Effector memory CD4-positive, alpha-beta T cell (primary cell): ENCODE measurements around the gene BTBD6.
A peak's percentile ranks its signal among the peaks of the same experiment; 100 is the strongest.
"Not testable (repeated sequence)": the region's sequence is repeated elsewhere in the genome, so short reads cannot be mapped to it uniquely, and the experiment has no call there.

ENCODE experiments used
- DNase-seq, 3 donors: peaks; one replicate each; pipeline ENCODE4 v3.0.0-alpha.2; 2020
- H3K27ac ChIP-seq: 2 replicates; pipeline ENCODE4 v1.7.0; 2013; ENCODE audit warnings: mild to moderate bottlenecking, low read length, moderate library complexity; ENCODE audit not compliant: insufficient read depth, poor library complexity, severe bottlenecking
- H3K27me3 ChIP-seq: replicated peaks from 2 replicates; pipeline ENCODE4 v1.7.0; 2013; ENCODE audit warnings: mild to moderate bottlenecking, low read length; ENCODE audit not compliant: insufficient read depth, control insufficient read depth, poor library complexity, severe bottlenecking
- H3K36me3 ChIP-seq: 2 replicates; pipeline ENCODE4 v1.7.0; 2013; ENCODE audit warnings: mild to moderate bottlenecking, low read length, moderate library complexity; ENCODE audit not compliant: control insufficient read depth, insufficient read depth
- H3K4me1 ChIP-seq: 2 replicates; pipeline ENCODE4 v1.7.0; 2013; ENCODE audit warnings: low read length, mild to moderate bottlenecking; ENCODE audit not compliant: control insufficient read depth, insufficient read depth, poor library complexity, severe bottlenecking
- H3K4me3 ChIP-seq: 2 replicates; pipeline ENCODE4 v1.7.0; 2013; ENCODE audit warnings: low read length, low read depth, mild to moderate bottlenecking; ENCODE audit not compliant: insufficient read depth, poor library complexity, severe bottlenecking
- H3K9me3 ChIP-seq: 2 replicates; pipeline ENCODE4 v1.7.0; 2013; ENCODE audit warnings: mild to moderate bottlenecking, low read length, moderate library complexity; ENCODE audit not compliant: control insufficient read depth

Gene BTBD6

GRCh38 chr14:105288936-105289335 is 40.6 kb downstream of the BTBD6 start:
- not testable (repeated sequence) for H3K27ac ChIP-seq, H3K4me3 ChIP-seq, H3K27me3 ChIP-seq, H3K36me3 ChIP-seq, H3K9me3 ChIP-seq, DNase-seq
- peaks cover 18% of the 10 kb centered on the region for H3K4me1 ChIP-seq

DNA sequence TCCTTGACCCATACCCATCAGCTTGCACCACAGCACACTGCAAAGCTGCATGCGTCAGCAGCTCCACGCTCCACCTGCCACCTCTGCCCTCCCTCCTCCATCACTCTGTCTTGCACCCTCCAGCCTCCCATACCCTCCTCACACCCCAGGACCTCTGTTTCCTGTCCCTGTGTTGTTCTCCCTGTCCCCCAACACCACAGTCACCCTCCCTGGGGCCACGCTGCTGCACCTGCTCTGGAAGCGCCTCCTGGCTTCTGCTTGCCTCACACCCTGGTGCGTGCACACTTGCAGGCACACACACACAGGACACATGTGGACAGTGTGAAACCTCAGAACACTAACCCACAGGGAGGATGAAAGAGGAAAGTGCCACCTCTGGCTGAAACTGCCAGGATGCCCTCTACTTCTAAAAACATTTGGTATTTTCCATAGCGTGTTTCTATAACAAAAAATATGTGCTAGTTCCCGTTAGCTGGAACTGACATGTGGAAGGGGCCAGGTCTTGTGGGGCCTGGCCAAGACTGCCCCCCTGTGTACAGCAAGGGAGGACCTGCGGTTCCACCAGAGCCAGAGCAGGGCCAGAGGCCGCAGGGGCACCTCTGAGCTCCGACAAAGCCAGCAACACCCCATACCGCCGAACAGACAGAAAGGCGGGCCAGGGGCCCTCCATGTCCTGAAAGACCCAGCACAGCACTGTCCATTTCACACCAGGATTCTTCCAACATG is 42.5 kb downstream of the BTBD6 start:
- H3K27ac ChIP-seq = no peak overlapping the region
- H3K4me1 ChIP-seq = peaks cover 21% of the 10 kb centered on the region
- H3K9me3 ChIP-seq = no peaks in the 10 kb centered on the region
- H3K36me3 ChIP-seq = no peaks in the 10 kb centered on the region
- H3K27me3 ChIP-seq = no peaks in the 10 kb centered on the region
- no peak overlapping the region for H3K4me3 ChIP-seq
- DNase-seq = no peak

DNA sequence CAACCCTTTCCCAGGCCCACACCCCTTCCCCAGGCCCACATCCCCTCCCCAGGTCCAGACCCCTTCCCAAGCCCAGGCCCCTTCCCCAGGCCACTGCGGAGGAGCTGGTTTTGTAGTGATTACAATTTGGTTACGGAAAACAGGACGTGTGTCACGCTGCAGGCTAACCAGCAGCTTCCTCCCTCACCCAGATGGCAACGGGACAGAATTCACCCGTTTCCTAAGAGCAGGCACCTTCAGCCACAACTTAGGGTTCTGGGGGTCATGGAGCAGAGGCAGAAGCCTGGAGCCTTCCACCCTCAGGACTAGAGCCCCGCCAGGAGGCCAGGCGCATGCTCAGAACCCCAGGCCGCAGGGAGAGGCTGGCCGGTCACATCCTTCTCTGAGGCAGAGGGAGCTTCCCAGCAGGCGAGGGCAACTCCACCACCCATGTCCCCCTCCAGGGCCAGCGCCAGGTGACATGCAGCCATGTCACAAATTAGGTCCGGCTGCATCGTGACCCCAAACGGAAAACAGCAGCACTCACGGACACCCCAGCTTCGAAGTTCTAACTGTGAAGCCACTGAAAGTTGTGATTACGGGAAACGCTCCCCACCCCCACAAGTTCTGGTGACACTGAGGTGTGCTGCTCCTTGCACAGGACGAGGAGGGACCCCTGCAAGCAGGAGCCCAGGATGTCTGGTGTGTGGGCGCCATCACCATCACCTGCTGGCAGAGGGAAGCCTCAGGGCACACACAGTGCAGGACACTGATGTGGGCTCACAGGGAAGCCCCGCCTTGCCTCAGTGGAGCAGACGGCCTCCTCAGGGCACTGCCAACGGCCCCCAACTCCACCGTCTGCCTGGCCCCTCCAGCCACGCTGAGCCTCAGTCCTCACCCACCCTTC is 44.7 kb downstream of the BTBD6 start:
- H3K27me3 ChIP-seq = no peaks in the 10 kb centered on the region
- DNase-seq = no peak
- H3K4me1 ChIP-seq = peaks cover 21% of the 10 kb centered on the region
- no peaks in the 10 kb centered on the region for H3K36me3 ChIP-seq
- H3K4me3 ChIP-seq = peak overlapping the region; percentile 39
- H3K27ac ChIP-seq = peak overlapping the region; percentile 48
- no peaks in the 10 kb centered on the region for H3K9me3 ChIP-seq

- peak; percentile 25 to 65 (median 31) for DNase-seq
- no peaks in the 10 kb centered on the region for H3K36me3 ChIP-seq
- no peaks in the 10 kb centered on the region for H3K9me3 ChIP-seq
- no peak overlapping the region for H3K4me3 ChIP-seq
- peak overlapping the region; percentile 48 for H3K27ac ChIP-seq
- no peaks in the 10 kb centered on the region for H3K27me3 ChIP-seq
- peaks cover 21% of the 10 kb centered on the region for H3K4me1 ChIP-seq
Observed at GRCh38 chr14:105294142-105294597, 45.8 kb downstream of the BTBD6 start.

DNA sequence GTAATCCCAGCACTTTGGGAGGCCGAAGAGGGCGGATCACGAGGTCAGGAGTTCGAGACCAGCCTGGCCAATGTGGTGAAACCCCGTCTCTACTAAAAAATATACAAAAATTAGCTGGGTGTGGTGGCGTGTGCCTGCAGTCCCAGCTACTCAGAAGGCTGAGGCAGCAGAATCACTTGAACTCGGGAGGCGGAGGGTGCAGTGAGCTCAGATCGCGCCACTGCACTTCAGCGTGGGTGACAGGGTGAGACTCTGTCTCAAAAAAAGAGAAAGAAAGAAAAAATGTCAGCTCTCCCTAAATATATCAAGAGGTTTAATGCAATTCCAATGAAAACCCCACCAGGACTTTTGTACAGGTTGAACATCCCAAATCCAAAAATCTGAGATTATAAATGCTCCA is 49.0 kb downstream of the BTBD6 start:
- not testable (repeated sequence) for H3K36me3 ChIP-seq, H3K4me3 ChIP-seq, H3K27me3 ChIP-seq, DNase-seq, H3K9me3 ChIP-seq, H3K27ac ChIP-seq
- peaks cover 32% of the 10 kb centered on the region for H3K4me1 ChIP-seq

DNA sequence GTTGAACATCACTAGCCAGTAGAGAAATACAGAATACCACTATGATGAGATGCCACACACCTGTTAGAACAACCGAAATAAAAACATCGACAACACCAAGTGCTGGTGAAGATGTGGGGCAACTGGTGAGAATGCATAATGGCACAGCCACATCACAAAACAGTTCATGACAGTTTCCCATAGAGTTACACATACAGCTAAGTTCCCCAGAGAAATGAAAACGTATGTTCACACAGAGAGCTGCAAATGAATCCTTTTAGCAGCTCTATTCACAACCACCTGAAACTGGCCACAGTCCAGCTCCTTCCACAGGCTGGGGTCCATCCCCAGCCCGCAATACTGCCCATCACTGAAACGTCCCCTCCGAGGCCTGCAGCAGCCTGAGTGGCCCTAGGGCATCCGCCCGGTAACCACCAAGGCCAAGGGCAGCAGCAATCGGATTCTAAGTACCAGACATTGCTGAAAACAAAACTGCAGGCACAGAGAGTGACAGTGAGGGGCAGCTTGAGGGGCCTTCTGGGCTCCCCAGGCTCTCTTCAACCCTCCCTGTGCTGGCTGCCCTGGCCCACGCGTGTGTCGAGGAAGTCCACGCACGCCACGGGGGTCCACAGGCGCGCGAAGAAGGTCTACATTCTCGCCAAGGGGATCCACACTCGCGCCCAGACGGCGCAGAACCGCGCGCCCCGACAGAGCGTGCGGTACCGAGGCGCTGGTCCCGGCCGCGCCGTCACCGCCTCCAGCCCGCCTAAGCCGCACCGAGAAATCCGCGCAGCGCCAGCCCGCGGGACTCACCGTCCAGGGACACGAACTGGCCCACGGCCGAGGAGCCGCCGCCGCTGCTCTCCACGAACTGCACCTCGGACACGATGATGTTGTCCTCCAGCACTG is 51.6 kb downstream of the BTBD6 start:
- Histone ChIP-seq H3K4me3 (peak overlapping the region; percentile 64), H3K4me1 (peaks cover 14% of the 10 kb centered on the region), H3K27me3 (no peaks in the 10 kb centered on the region), H3K27ac (peak overlapping the region; percentile 85), H3K36me3 (no peaks in the 10 kb centered on the region), H3K9me3 (no peaks in the 10 kb centered on the region)
- peak in 1 of 3 donors; percentile 17 for DNase-seq
